ENCODE data around the gene CDK2AP2. TPM values are rescaled to one million over a fixed set of nuclear protein-coding genes. Genes with fewer than 3 reads are reported as not detected.
"Not testable (repeated sequence)": the region's sequence is repeated elsewhere in the genome, so short reads cannot be mapped to it uniquely, and the experiment has no call there.

CDK2AP2 gene, protein sequence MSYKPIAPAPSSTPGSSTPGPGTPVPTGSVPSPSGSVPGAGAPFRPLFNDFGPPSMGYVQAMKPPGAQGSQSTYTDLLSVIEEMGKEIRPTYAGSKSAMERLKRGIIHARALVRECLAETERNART
- total RNA-seq (2014; rRNA removed), result 31.9 and 34.0 TPM in 2 replicates
- polyA plus RNA-seq (2012), result 37.7 TPM

DNA sequence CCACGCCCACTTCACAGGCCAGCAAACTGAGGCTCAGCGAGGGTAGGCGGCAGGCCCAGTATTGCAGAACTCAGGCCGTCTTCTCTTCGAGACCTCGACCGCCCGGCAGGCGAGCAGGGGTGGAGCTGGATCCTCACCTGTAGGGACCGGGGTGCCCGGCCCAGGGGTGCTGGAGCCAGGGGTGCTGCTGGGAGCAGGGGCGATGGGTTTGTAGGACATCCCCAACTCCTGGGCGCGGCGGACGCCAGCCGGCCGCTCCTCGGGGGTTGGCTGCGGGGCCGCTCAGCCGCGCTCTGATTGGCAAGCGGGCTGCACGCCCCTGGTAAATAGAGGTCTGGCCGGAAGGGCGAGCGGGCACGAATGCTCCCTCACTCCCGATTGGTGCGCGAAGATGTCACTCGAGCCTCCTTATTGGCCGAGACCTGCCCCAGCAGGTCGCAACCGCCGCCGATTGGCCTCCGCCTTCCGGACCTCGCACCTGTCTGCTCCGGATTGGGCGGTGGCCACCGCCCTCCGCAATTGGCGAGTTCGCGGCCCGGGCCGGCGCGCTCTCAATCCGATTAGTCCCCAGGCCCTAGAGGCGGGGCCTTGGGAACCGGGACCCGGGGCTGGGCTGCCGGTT is at the start of gene CDK2AP2:
Gene CDK2AP2, minus strand, starts transcription at position 299 of the 622 bp plus-strand sequence. Its CDS starts 80 bp downstream, at position 219.
- DNase-seq (ENCODE audit: low read depth), result peak; percentile 99

- no peak for DNase-seq (ENCODE audit: low read depth)
Measured at GRCh38 chr11:67556244-67556643, 48.3 kb upstream of the CDK2AP2 start.

GRCh38 chr11:67551697-67552096 is 43.7 kb upstream of the CDK2AP2 start:
- DNase-seq (ENCODE audit: low read depth), result not testable (repeated sequence)

GRCh38 chr11:67551127-67551526 is 43.2 kb upstream of the CDK2AP2 start:
- DNase-seq (ENCODE audit: low read depth), result no peak

DNA sequence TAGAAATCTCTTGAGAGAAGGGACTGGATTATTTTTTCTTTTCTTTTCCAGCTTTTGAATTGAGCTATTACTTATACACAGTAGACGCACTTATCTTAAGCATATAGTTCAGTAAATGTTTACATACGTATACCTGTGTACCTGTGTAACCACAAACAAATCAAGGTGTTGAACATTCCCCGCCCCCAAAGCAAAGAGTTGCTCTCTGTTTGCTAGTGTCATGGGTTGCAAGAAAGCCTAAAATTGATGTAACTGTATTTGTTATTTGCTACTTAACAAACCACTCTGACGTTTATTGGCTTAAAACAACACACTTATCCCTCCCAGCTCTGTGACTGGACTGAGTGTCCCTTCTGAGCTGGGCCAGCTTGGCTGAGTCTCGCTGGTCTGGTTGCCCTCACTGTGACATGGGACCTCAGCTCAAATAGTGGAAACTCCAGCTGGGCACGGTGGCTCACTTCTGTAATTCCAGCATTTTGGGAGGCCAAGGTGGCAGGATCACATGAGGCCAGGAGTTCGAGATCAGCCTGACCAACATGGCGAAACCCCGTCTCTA is 40.7 kb upstream of the CDK2AP2 start:
- no peak for DNase-seq (ENCODE audit: low read depth)

DNA sequence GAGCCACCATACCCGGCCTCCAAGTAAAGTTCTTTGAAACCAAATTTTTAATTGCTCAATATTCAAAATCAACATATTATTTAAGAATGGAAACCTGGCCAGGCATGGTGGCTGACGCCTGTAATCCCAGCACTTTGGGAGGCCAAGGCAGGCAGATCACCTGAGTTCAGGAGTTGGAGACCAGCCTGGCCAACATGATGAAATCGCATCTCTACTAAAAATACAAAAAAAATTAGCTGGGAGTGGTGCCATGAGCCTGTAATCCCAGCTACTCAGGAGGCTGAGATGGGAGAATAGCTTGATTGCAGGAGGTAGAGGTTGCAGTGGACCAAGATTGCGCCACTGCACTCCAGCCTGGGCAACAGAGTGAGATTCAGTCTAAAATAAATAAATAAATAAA is 40.1 kb upstream of the CDK2AP2 start:
- not testable (repeated sequence) for DNase-seq (ENCODE audit: low read depth)

GRCh38 chr11:67545280-67545679 is 37.3 kb upstream of the CDK2AP2 start:
- no peak for DNase-seq (ENCODE audit: low read depth)

DNA sequence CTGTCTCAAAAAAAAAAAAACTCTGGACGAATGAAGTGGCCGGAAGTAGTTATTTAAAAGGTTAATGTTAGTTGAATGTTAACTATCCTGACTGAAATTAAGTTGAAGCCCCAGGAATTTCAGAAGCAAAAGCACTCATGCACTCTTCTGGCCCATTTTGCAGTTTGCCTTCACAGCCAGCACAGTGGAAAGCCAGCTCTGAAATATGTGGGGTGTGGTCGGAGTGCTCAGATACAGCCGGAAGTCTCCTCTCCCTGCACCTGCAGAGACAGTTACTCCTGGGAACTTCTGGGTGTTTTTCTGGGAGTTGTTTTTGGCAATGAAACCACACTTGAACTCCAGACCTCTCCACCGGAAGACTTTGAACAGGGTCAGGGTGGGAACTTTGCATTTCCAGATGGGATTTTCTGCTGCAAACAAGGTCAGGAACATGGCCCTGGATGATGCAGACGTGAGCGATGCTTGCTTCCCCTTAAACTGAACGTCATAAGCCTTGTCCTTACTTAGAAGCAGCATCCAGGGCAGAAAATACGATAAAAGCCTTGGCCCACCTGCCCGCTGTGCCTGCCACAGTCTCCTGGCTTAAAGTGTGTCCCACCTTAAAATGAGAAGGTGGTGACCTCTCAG is 36.8 kb upstream of the CDK2AP2 start:
- no peak for DNase-seq (ENCODE audit: low read depth)

GRCh38 chr11:67543585-67543984 is 35.6 kb upstream of the CDK2AP2 start:
- no peak for DNase-seq (ENCODE audit: low read depth)

- no peak for DNase-seq (ENCODE audit: low read depth)
Measured at GRCh38 chr11:67542971-67543370, 35.0 kb upstream of the CDK2AP2 start.

DNA sequence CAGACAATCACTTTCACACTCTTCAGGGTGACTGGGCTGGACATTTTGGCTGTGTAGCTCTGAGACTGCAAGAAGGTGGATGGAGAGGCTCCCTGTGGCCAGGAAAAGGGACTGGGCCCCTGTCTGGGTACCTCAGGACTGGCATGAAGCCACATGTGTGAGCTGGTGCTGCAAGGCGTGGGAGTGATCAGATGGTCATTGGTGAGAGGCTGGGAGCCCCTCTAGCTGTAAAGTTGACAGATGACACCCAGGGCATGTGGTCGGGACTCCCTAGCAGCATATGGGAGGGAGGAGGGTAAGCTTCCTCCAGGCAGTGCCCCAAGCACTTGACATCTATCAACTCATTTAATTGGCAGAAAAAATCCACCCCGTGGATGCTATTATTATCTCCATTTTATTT is 34.2 kb upstream of the CDK2AP2 start:
- no peak for DNase-seq (ENCODE audit: low read depth)

DNA sequence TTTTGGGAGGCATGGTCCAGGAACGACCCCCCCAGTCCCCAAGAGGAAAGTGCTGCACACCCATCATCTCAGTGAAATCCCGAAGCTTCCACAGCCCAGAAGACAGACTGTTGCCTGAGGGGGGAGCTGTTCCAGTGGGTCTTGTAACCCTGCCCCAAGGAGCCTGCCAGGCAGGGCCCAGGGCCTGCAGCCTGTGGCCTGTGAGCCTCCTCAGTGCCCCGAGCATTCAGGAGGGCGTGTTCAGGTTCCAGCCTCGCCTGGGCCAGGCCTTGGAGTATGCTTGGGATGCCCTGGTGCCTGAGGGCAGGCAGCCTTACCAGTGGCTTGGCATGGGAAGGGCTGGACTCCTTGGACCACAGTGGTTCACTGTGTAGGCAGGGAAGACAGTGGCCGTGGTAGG is 33.2 kb upstream of the CDK2AP2 start:
- DNase-seq (ENCODE audit: low read depth), result no peak

- DNase-seq (ENCODE audit: low read depth), result peak; percentile 10
Measured at GRCh38 chr11:67539550-67539949, 31.6 kb upstream of the CDK2AP2 start.

GRCh38 chr11:67538823-67539505 is 31.0 kb upstream of the CDK2AP2 start:
- DNase-seq (ENCODE audit: low read depth), result no peak

GRCh38 chr11:67538306-67538705 is 30.3 kb upstream of the CDK2AP2 start:
- DNase-seq (ENCODE audit: low read depth), result no peak

- no peak for DNase-seq (ENCODE audit: low read depth)
Measured at GRCh38 chr11:67535561-67535960, 27.6 kb upstream of the CDK2AP2 start.

GRCh38 chr11:67534070-67534679 is 26.2 kb upstream of the CDK2AP2 start:
- DNase-seq (ENCODE audit: low read depth), result peak; percentile 27

GRCh38 chr11:67532889-67533288 is 24.9 kb upstream of the CDK2AP2 start:
- no peak for DNase-seq (ENCODE audit: low read depth)

DNA sequence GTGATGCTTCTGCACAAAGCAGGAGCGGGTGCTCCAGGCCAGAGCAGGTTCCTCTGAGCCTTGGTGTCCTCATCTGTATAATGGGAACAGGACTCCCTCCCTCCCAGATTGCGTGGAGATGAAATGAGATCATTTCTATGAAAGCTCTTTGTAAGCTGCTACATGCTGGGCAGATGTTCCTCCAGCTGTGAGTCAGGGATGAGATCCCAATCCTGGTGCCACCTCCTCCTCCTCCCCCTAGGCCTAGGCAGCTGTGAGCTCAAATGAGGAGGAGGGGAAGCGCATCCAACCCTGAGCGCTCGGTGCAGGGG is 22.3 kb upstream of the CDK2AP2 start:
- DNase-seq (ENCODE audit: low read depth), result no peak

GRCh38 chr11:67528376-67528775 is 20.4 kb upstream of the CDK2AP2 start:
- no peak for DNase-seq (ENCODE audit: low read depth)

DNA sequence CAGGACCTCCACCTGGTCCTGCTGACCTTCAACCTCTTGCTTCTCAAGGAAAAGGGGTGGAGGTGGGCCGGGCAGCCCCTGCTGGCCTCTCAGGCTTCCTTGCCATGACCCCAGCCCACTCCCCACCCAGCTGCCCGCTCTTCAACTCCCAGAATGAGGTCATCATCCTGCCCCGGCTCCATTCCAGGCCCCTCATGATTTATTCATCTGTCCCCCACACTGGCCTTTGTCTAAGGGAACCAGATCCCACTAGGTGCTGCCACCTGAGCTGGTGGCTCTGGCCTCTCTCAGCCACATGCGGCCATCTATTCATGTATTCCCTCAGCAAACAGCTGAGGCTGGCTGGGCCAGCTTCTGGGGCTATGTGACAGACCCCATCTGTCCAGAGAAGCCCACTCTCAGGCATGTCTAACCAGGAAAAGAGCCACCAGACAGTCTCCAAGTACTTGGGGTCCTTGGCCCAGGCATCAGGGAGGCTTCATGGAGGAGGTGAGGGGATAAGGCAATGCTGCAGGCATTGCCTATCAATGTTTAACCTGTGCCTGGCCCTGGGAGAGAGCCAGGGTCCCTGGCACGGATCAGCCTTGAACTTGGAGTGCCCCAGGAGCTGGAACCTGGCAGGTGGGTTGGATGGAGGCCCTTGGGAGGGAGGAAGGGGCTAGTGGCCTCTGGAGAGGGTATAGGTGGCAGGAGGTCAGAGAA is 17.5 kb upstream of the CDK2AP2 start:
- no peak for DNase-seq (ENCODE audit: low read depth)

GRCh38 chr11:67524480-67524808 is 16.5 kb upstream of the CDK2AP2 start:
- no peak for DNase-seq (ENCODE audit: low read depth)
